GM23248 (cell line): ENCODE results near the gene EXD3. TPM values are rescaled to one million over a fixed set of nuclear protein-coding genes. Genes with fewer than 3 reads are reported as not detected.
"Not testable (repeated sequence)": the region's sequence is repeated elsewhere in the genome, so short reads cannot be mapped to it uniquely, and the experiment has no call there.

Source experiments
- DNase-seq: peaks from one replicate; pipeline ENCODE4 v3.0.0-alpha.2; 2015
- H2AFZ ChIP-seq: fragments of 200-600 bp; sonication (generic); 2 replicates; pipeline ENCODE4 v1.6.1; 2016; ENCODE audit warnings: antibody characterized with exemption
- H3F3A ChIP-seq: fragments of 200-600 bp; sonication (generic); 2 replicates; pipeline ENCODE4 v1.6.1; 2016; ENCODE audit warnings: mild to moderate bottlenecking, antibody characterized with exemption, mixed run types; ENCODE audit not compliant: insufficient read depth
- H3K27ac ChIP-seq: fragments of 200-600 bp; sonication (generic); 2 replicates; pipeline ENCODE4 v1.5.1; 2016; ENCODE audit warnings: mild to moderate bottlenecking
- H3K27me3 ChIP-seq: fragments of 200-600 bp; sonication (generic); replicated peaks from 2 replicates; pipeline ENCODE4 v1.6.1; 2016; ENCODE audit warnings: mild to moderate bottlenecking; ENCODE audit not compliant: insufficient read depth
- H3K36me3 ChIP-seq: fragments of 200-600 bp; sonication (generic); 2 replicates; pipeline ENCODE4 v1.6.1; 2016; ENCODE audit warnings: low read depth, mild to moderate bottlenecking
- H3K4me1 ChIP-seq: fragments of 200-600 bp; sonication (generic); 2 replicates; pipeline ENCODE4 v1.6.1; 2016; ENCODE audit warnings: mild to moderate bottlenecking; ENCODE audit not compliant: insufficient read depth
- H3K4me2 ChIP-seq: fragments of 200-600 bp; sonication (generic); one replicate; pipeline ENCODE4 v1.6.1; 2016; ENCODE audit warnings: mild to moderate bottlenecking; ENCODE audit not compliant: unreplicated experiment
- H3K4me3 ChIP-seq: fragments of 200-600 bp; sonication (generic); 2 replicates; pipeline ENCODE4 v1.5.1; 2016; ENCODE audit warnings: mild to moderate bottlenecking
- H3K79me2 ChIP-seq: fragments of 200-600 bp; sonication (generic); 2 replicates; pipeline ENCODE4 v1.6.1; 2016; ENCODE audit warnings: mild to moderate bottlenecking; ENCODE audit not compliant: insufficient read depth
- H3K9ac ChIP-seq: fragments of 200-600 bp; sonication (generic); 2 replicates; pipeline ENCODE4 v1.6.1; 2016; ENCODE audit warnings: mild to moderate bottlenecking
- H3K9me2 ChIP-seq: fragments of 200-600 bp; sonication (generic); 2 replicates; pipeline ENCODE4 v1.6.1; 2016; ENCODE audit warnings: mixed run types, mild to moderate bottlenecking, moderate library complexity; ENCODE audit not compliant: insufficient read depth
- H3K9me3 ChIP-seq: fragments of 200-600 bp; sonication (generic); one replicate; pipeline ENCODE4 v1.6.1; 2017; ENCODE audit warnings: low read depth
- H4K20me1 ChIP-seq: fragments of 200-600 bp; sonication (generic); 2 replicates; pipeline ENCODE4 v1.6.0; 2016; ENCODE audit not compliant: insufficient read depth
- EZH2 ChIP-seq: fragments of 200-600 bp; sonication (generic); IDR thresholded peaks from 2 replicates; pipeline ENCODE4 v1.6.1; 2018; ENCODE audit warnings: antibody characterized with exemption, mild to moderate bottlenecking; ENCODE audit not compliant: insufficient read depth, poor library complexity, severe bottlenecking
- EZH2phosphoT487 ChIP-seq: fragments of 200-600 bp; sonication (generic); IDR thresholded peaks from 2 replicates; pipeline ENCODE4 v1.6.1; 2018; ENCODE audit warnings: antibody characterized with exemption, moderate library complexity, mild to moderate bottlenecking, low read depth; ENCODE audit not compliant: insufficient read depth
- WGBS, 2 experiments: methylation state at CpG; one replicate each; pipeline ENCODE4 v1.1.6; 2015 to 2017; ENCODE audit warnings: low lambda C conversion rate in 2 of 2, low coverage in 1 of 2; ENCODE audit errors: missing lambda C conversion rate in 2 of 2; 5-methylcytosine and 5-hydroxymethylcytosine counted together
- in situ Hi-C: fragments of 300-500 bp; cut with MboI; formaldehyde crosslinking; loops from 2 replicates; pipeline ENCODE4 v1.15.0; 2020
- polyA plus RNA-seq: library from polyadenylated mRNA; unstranded; fragments of >200 nt; fragmentation: Nextera tagmentation; extraction: Ambion mirVana; gene quantifications from 2 replicates; pipeline ENCODE4 v1.2.1, GENCODE V29; 2016
- total RNA-seq: library from RNA; depleted of rRNA; stranded (reverse); fragments of >200 nt; shearing (Covaris generic); gene quantifications from 2 replicates; pipeline ENCODE4 v1.2.3, GENCODE V29; 2014

The EXD3 gene
- total and polyA plus RNA-seq, 2 experiments from 2014 or later: 10.1 to 11.6 TPM

DNA sequence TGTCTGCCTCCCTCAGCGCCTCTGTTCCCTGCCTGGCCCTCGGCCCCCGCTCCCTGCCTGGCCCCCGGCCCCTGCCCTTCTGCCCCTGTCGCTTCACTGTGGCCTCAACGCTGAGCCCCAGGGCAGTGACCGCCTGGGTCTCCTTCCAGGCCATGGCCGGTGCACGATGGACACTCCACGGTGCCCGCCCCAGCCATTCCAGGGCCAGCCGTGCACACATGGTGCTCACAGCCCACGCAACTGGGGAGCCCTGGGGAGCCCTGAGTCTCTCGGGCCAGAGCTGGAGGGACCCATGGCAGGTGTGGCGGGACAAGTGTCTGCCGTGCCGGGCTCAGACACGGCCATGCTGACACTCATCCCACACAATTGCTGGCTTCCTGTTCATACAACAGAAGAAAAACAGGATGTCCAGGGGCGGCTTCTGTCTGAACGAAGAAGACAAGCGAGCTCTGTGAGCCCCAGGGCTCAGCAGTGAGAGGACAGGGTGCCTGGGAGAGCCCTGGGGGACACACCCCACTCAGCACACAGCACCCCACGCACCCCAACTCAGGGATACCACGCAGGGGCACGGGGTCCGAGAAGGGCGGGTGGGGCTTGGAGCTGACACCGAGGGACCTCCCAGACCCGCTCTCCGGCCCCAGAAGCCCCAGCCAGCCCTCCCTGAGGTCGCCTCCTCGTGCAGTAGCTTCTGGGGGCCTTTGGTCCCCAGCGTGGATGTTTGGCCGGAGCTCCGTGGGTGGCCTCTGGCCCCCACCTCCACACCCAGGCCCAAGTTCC, 35.7 kb downstream of the EXD3 start:
- DNase-seq: no peak
- H3K79me2 ChIP-seq: no peaks in the 10 kb centered on the region
- no peak overlapping the region for H3K27ac ChIP-seq
- in situ Hi-C loops: no loop called here
- no peaks in the 10 kb centered on the region for H3K9me2 ChIP-seq
- H3K4me2 ChIP-seq: no peak overlapping the region
- 88 to 89% methylated on average over 25 to 34 of the region's 34 CpGs for WGBS, 2 experiments
- no peaks in the 10 kb centered on the region for H3K4me1 ChIP-seq
- H3K9me3 ChIP-seq: no peaks in the 10 kb centered on the region
- no peaks in the 10 kb centered on the region for H3F3A ChIP-seq
- no peak overlapping the region for H3K9ac ChIP-seq
- no peak overlapping the region for H3K4me3 ChIP-seq
- H3K36me3 ChIP-seq: no peaks in the 10 kb centered on the region
- H4K20me1 ChIP-seq: no peaks in the 10 kb centered on the region
- H3K27me3 ChIP-seq: no peaks in the 10 kb centered on the region
- H2AFZ ChIP-seq: no peak overlapping the region
- TF ChIP-seq EZH2 (no peak), EZH2phosphoT487 (no peak)

DNA sequence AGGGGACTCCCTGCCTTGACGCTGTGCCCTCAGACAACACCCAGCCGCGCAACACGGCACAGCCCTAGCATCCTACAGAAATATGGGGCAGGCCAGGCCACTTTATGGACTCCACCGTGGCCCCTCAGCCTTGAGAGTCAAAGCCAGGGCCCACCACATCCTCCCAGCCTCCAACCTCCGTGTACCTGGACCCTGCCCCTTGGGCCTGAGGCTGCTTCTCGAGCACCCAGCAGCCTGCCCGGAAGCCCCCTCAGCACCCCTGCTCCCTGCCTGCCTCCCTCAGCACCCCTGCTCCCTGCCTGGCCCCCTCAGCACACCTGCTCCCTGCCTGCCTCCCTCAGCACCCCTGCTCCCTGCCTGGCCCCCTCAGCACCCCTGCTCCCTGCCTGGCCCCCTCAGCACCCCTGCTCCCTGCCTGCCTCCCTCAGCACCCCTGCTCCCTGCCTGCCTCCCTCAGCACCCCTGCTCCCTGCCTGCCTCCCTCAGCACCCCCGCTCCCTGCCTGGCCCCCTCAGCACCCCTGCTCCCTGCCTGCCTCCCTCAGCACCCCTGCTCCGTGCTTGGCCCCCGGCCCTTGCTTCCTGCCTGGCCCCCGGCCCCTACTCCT, 36.4 kb downstream of the EXD3 start:
- H3K4me1 ChIP-seq, H3K9me3 ChIP-seq, H3K4me2 ChIP-seq, H4K20me1 ChIP-seq, H3F3A ChIP-seq, H3K79me2 ChIP-seq, H3K9me2 ChIP-seq, H2AFZ ChIP-seq, in situ Hi-C loops, H3K27me3 ChIP-seq, H3K9ac ChIP-seq, H3K27ac ChIP-seq, DNase-seq, H3K36me3 ChIP-seq, H3K4me3 ChIP-seq: not testable (repeated sequence)
- 78 to 85% methylated on average over 6 to 12 of the region's 12 CpGs for WGBS, 2 experiments

DNA sequence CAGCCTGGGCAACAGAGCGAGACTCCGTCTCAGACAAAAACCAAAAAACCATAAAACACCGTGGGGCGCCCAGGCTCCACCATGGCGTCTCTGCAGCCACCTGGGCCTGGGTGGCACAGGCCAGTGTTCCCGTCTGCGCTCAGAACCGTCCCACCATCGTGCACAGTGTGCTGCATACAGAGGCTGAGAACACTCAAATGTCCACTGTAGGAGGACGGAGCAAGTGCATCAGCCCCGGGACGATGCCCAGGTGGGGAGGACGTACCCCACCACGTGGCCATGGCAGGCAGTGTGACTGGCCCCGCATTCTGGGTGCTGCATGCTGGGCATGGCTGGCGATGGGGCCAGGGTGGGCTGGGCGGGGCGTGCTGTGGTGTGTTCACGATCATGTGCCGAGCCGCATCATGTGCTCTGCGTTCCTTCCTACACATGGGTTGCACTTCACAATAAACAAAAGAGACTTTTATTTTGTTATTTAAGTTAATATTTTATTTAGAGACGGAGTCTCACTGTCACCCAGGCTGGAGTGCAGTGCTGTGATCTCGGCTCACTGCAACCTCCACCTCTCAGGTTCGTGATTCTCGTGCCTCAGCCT, 37.8 kb downstream of the EXD3 start:
- WGBS, 2 experiments: 85 to 90% methylated on average over 18 to 26 of the region's 26 CpGs
- in situ Hi-C loops: no loop called here

DNA sequence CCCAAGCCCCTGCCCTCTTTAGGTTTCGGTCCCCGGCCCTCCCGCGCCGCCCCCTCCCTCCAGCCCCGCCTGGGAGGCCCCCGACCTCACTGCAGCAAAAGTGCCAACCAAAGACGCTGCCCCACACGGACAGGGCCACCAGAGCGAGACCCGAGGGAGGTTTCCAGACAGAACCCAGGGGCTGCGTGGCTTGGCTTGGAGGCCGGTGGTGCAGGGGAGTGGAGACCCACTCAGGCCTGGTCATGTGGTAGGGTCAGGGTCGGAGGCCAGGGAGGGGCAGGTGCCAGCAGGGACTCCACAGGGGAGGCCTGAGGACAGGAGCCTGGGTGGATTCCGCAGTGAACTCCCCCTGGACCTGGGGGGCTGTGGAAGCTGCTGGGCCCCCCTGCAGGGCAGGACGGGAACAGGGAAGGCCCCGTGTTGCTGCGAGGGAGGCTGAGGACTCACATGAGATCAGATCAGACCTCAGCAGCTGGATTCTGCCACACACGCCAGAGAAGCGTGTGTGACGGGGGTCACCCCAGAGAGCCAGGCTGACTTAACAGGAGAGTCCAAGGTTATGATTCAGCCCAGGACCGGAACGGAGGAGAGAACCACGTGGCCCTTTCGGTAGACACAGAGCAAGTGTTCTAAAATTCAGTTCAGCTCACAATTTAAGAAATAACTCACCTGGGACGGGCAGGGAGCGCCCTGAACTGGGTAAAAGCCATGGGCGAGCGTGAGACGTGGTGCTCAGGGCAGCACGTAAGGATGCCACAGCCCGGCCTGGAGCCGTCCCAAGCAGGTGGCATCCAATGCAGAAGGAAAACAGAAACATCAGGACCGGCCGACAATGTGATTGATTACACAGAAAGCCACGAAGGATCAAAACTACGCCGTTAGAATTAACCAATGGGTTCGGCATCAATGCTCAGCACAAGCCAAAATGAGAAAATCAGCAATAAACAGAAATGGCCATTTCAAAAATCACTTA, 38.9 kb downstream of the EXD3 start:
- in situ Hi-C loops: no loop called here
- no peak for DNase-seq
- WGBS, 2 experiments: 83 to 87% methylated on average over 33 to 39 of the region's 39 CpGs

More for the DNA sequence above, 37.8 kb downstream of the EXD3 start:
- no peak overlapping the region for H3K4me2 ChIP-seq
- H3K4me3 ChIP-seq: no peak overlapping the region
- no peak overlapping the region for H3K9ac ChIP-seq
- no peak overlapping the region for H2AFZ ChIP-seq
- no peaks in the 10 kb centered on the region for H3K9me3 ChIP-seq
- H3K79me2 ChIP-seq: no peaks in the 10 kb centered on the region
- H4K20me1 ChIP-seq: no peaks in the 10 kb centered on the region
- no peak overlapping the region for H3K27ac ChIP-seq
- TF ChIP-seq EZH2phosphoT487 (no peak), EZH2 (no peak)
- no peaks in the 10 kb centered on the region for H3K27me3 ChIP-seq
- H3K9me2 ChIP-seq: no peaks in the 10 kb centered on the region
- no peaks in the 10 kb centered on the region for H3K4me1 ChIP-seq
- no peaks in the 10 kb centered on the region for H3K36me3 ChIP-seq
- no peak for DNase-seq
- no peaks in the 10 kb centered on the region for H3F3A ChIP-seq

More for the DNA sequence above, 38.9 kb downstream of the EXD3 start:
- no peak for TF ChIP-seq EZH2phosphoT487
- Histone ChIP-seq H3K9ac (no peak overlapping the region), H3K4me1 (no peaks in the 10 kb centered on the region), H3K9me2 (no peaks in the 10 kb centered on the region), H3F3A (no peaks in the 10 kb centered on the region), H4K20me1 (no peaks in the 10 kb centered on the region), H3K36me3 (no peaks in the 10 kb centered on the region), H3K4me2 (no peak overlapping the region), H3K27me3 (no peaks in the 10 kb centered on the region), H3K4me3 (no peak overlapping the region), H3K27ac (no peak overlapping the region), H3K79me2 (no peaks in the 10 kb centered on the region), H3K9me3 (no peaks in the 10 kb centered on the region), H2AFZ (no peak overlapping the region)
